H1 (cell line): ENCODE measurements around the gene GPR31. TPM values are rescaled to one million over a fixed set of nuclear protein-coding genes. Genes with fewer than 3 reads are reported as not detected.
A peak's percentile ranks its signal among the peaks of the same experiment; 100 is the strongest.

Experiments
- CTCF ChIA-PET: fragments of 300-600 bp; sonication (Branson Sonifier 250); formaldehyde crosslinking; loops from one replicate; lab custom pipeline; 2021; ENCODE audit not compliant: partially characterized antibody; lab: Charles Lee
- POLR2A ChIA-PET: fragments of 300-600 bp; sonication (Branson Sonifier 250); formaldehyde crosslinking; loops from one replicate; lab custom pipeline; 2021; ENCODE audit warnings: inconsistent platforms; ENCODE audit not compliant: partially characterized antibody; lab: Charles Lee
- DNase-seq, 2 experiments: peaks; one replicate each; pipeline versions ENCODE4 v3.0.0 to v3.0.0-alpha.2; 2010 to 2022; ENCODE audit warnings: low spot score in 2 of 2, low read depth in 1 of 2, mixed read lengths in 1 of 2
- FAIRE-seq: peaks from 2 replicates; lab custom pipeline; 2011; peaks lifted over from hg19 to GRCh38; lab: Jason Lieb, UNC
- H2AFZ ChIP-seq: 2 replicates; pipeline ENCODE4 v1.8.1; 2012; ENCODE audit warnings: low read length, inconsistent platforms
- H2AK5ac ChIP-seq: 2 replicates; pipeline ENCODE4 v1.6.1; 2013; ENCODE audit warnings: low read depth, low read length
- H2BK120ac ChIP-seq: replicated peaks from 2 replicates; pipeline ENCODE3; 2013; ENCODE audit warnings: low read depth, low read length, inconsistent platforms
- H2BK12ac ChIP-seq: 2 replicates; pipeline ENCODE4 v1.6.1; 2013; ENCODE audit warnings: low read depth, low read length
- H2BK15ac ChIP-seq: 2 replicates; pipeline ENCODE4 v1.6.1; 2013; ENCODE audit warnings: low read length
- H2BK20ac ChIP-seq: 2 replicates; pipeline ENCODE4 v1.6.1; 2013; ENCODE audit warnings: low read length
- H2BK5ac ChIP-seq: 2 replicates; pipeline ENCODE4 v1.6.1; 2013; ENCODE audit warnings: low read depth, low read length
- H3K14ac ChIP-seq: 2 replicates; pipeline ENCODE4 v1.6.1; 2013; ENCODE audit warnings: inconsistent platforms; ENCODE audit not compliant: insufficient read length
- H3K18ac ChIP-seq: 2 replicates; pipeline ENCODE4 v1.6.1; 2013; ENCODE audit warnings: low read length; ENCODE audit errors: extremely low read depth
- H3K23ac ChIP-seq: 2 replicates; pipeline ENCODE4 v1.6.1; 2013; ENCODE audit warnings: inconsistent platforms; ENCODE audit not compliant: insufficient read length
- H3K23me2 ChIP-seq: 2 replicates; pipeline ENCODE4 v1.6.1; 2013; ENCODE audit warnings: low read depth, low read length
- H3K27ac ChIP-seq: 2 replicates; pipeline ENCODE4 v1.6.1; 2011; ENCODE audit warnings: low read depth, low read length, inconsistent platforms
- H3K27me3 ChIP-seq, 4 experiments: replicated peaks in 1 of 4; 1 replicate in 1 of 4; 2 replicates in 3 of 4; pipeline versions ENCODE4 v1.6.1 to v1.8.1; 2011 to 2013; ENCODE audit warnings: low read length in 3 of 4, mild to moderate bottlenecking in 3 of 4, inconsistent platforms in 2 of 4, mixed read lengths in 2 of 4, moderate library complexity in 1 of 4; ENCODE audit not compliant: control insufficient read depth in 3 of 4, insufficient read depth in 3 of 4; ENCODE audit errors: extremely low read depth in 1 of 4
- H3K36me3 ChIP-seq, 4 experiments: 2 replicates each; pipeline versions ENCODE4 v1.6.1 to v1.8.1; 2011 to 2013; ENCODE audit warnings: mild to moderate bottlenecking in 4 of 4, low read length in 3 of 4, moderate library complexity in 2 of 4, control low read depth in 1 of 4, inconsistent platforms in 1 of 4; ENCODE audit not compliant: insufficient read depth in 4 of 4, control insufficient read depth in 2 of 4
- H3K4ac ChIP-seq: replicated peaks from 2 replicates; pipeline ENCODE3; 2013; ENCODE audit warnings: low read length, low read depth, mixed read lengths, inconsistent platforms; ENCODE audit not compliant: insufficient read length
- H3K4me1 ChIP-seq, 4 experiments: replicated peaks in 1 of 4; 1 replicate in 1 of 4; 2 replicates in 3 of 4; pipeline versions ENCODE4 v1.6.1 to v1.8.1; 2011 to 2013; ENCODE audit warnings: low read length in 3 of 4, inconsistent platforms in 2 of 4, mixed read lengths in 1 of 4; ENCODE audit not compliant: insufficient read depth in 4 of 4, control insufficient read depth in 3 of 4
- H3K4me2 ChIP-seq, 2 experiments: 2 replicates each; pipeline versions ENCODE4 v1.6.1 to v1.8.1; 2011 to 2013; ENCODE audit warnings: low read depth in 2 of 2, low read length in 2 of 2, control low read depth in 1 of 2, inconsistent platforms in 1 of 2, mild to moderate bottlenecking in 1 of 2; ENCODE audit not compliant: insufficient read depth in 1 of 2
- H3K4me3 ChIP-seq, 4 experiments: fragments of 200-600, 300-600 bp in 1 of 4; sonication (generic), shearing (Covaris generic), sonication (Bioruptor Twin) in 1 of 4; 2 replicates each; pipeline versions ENCODE4 v1.5.1 to v1.8.1; 2011 to 2016; ENCODE audit warnings: low read length in 4 of 4, low read depth in 3 of 4, control low read depth in 2 of 4, inconsistent platforms in 2 of 4, mild to moderate bottlenecking in 2 of 4, mixed read lengths in 1 of 4, moderate library complexity in 1 of 4; ENCODE audit not compliant: insufficient read depth in 2 of 4; ENCODE audit errors: extremely low read depth in 1 of 4
- H3K56ac ChIP-seq: replicated peaks from 2 replicates; pipeline ENCODE3; 2013; ENCODE audit warnings: low read depth, mild to moderate bottlenecking, mixed read lengths, low read length, inconsistent platforms; ENCODE audit not compliant: insufficient read length
- H3K79me1 ChIP-seq: 2 replicates; pipeline ENCODE4 v1.6.1; 2013; ENCODE audit warnings: low read depth, low read length, control low read depth
- H3K79me2 ChIP-seq, 2 experiments: 2 replicates each; pipeline versions ENCODE4 v1.6.1 to v1.8.1; 2012 to 2013; ENCODE audit warnings: low read length in 2 of 2, mild to moderate bottlenecking in 2 of 2, inconsistent platforms in 1 of 2; ENCODE audit not compliant: insufficient read depth in 2 of 2, control insufficient read depth in 1 of 2
- H3K9ac ChIP-seq, 4 experiments: replicated peaks in 1 of 4; 1 replicate in 1 of 4; 2 replicates in 3 of 4; pipeline versions ENCODE4 v1.6.1 to v1.8.1; 2011 to 2013; ENCODE audit warnings: low read depth in 3 of 4, low read length in 3 of 4, control low read depth in 2 of 4, mild to moderate bottlenecking in 2 of 4, moderate library complexity in 2 of 4, inconsistent platforms in 1 of 4; ENCODE audit errors: extremely low read depth in 1 of 4
- H3K9me3 ChIP-seq, 2 experiments: 2 replicates each; pipeline versions ENCODE4 v1.6.1 to v1.8.1; 2012 to 2013; ENCODE audit warnings: mild to moderate bottlenecking in 2 of 2, moderate library complexity in 2 of 2, control low read depth in 1 of 2, inconsistent platforms in 1 of 2, low read depth in 1 of 2, low read length in 1 of 2, mixed read lengths in 1 of 2; ENCODE audit not compliant: insufficient read depth in 2 of 2
- H4K20me1 ChIP-seq, 2 experiments: replicated peaks in 1 of 2; 2 replicates each; pipeline versions ENCODE3 to v1.8.1; 2011 to 2013; ENCODE audit warnings: inconsistent platforms in 2 of 2, low read length in 2 of 2, mild to moderate bottlenecking in 1 of 2; ENCODE audit not compliant: insufficient read depth in 2 of 2, control insufficient read depth in 1 of 2
- H4K5ac ChIP-seq: 2 replicates; pipeline ENCODE4 v1.6.1; 2013; ENCODE audit warnings: low read length, low read depth, mixed read lengths, inconsistent platforms; ENCODE audit not compliant: insufficient read length
- H4K8ac ChIP-seq: 2 replicates; pipeline ENCODE4 v1.8.0; 2013; ENCODE audit warnings: mild to moderate bottlenecking, moderate library complexity, low read length, inconsistent platforms; ENCODE audit not compliant: insufficient read depth; ENCODE audit errors: extremely low read depth
- H4K91ac ChIP-seq: replicated peaks from 2 replicates; pipeline ENCODE3; 2013; ENCODE audit warnings: low read length, mixed read lengths, inconsistent platforms; ENCODE audit not compliant: insufficient read length
- BACH1 ChIP-seq: IDR thresholded peaks from 2 replicates; pipeline ENCODE4 v1.6.1; 2012; ENCODE audit warnings: low read length, improper control_type of control experiment
- FOSL1 ChIP-seq: IDR thresholded peaks from 2 replicates; pipeline ENCODE4 v1.6.1; 2011; ENCODE audit warnings: mild to moderate bottlenecking, low read depth, low read length, moderate library complexity; ENCODE audit not compliant: insufficient read depth
- GABPA ChIP-seq: IDR thresholded peaks from 2 replicates; pipeline ENCODE4 v1.6.1; 2011; ENCODE audit warnings: mild to moderate bottlenecking, low read length, moderate library complexity, borderline replicate concordance; ENCODE audit not compliant: insufficient read depth
- MAX ChIP-seq: IDR thresholded peaks from 2 replicates; pipeline ENCODE4 v1.6.1; 2012; ENCODE audit warnings: inconsistent platforms
- TEAD4 ChIP-seq: IDR thresholded peaks from 2 replicates; pipeline ENCODE4 v1.6.1; 2012; ENCODE audit warnings: low read depth, low read length, inconsistent platforms, mixed read lengths
- WGBS, 2 experiments: shearing (Covaris generic) in 1 of 2; methylation state at CpG; one replicate each; pipeline versions ENCODE4 v1.1.6 to v1.1.7; 2013 to 2015; ENCODE audit warnings: low lambda C conversion rate in 2 of 2, mixed read lengths in 2 of 2, inconsistent platforms in 1 of 2, low coverage in 1 of 2, missing lambda C conversion rate in 1 of 2; ENCODE audit not compliant: insufficient replicate concordance in 2 of 2, insufficient coverage in 1 of 2, insufficient read length in 1 of 2; ENCODE audit errors: extremely low coverage in 1 of 2, missing lambda C conversion rate in 1 of 2; 5-methylcytosine and 5-hydroxymethylcytosine counted together
- polyA plus RNA-seq, 7 experiments: library from polyadenylated mRNA; depleted of rRNA in 3 of 7; stranded (reverse) in 5 of 7; unstranded in 2 of 7; fragments of >200 nt in 5 of 7; fragments of 200-250 nt in 2 of 7; gene quantifications; 1 replicate in 5 of 7; 2 replicates in 1 of 7; 4 replicates in 1 of 7; pipeline versions ENCODE4 v1.2.1 to v1.2.3, GENCODE V29; 2011 to 2013; ENCODE audit warnings: missing spikeins in 2 of 7, mixed read lengths in 2 of 7
- total RNA-seq: library from RNA; stranded (reverse); fragmentation: NEBNext Ultra II Directional; extraction: Animal tissue kit (Norgen Biotek cat#: 25700); gene quantifications from 2 replicates; pipeline ENCODE4 v1.2.1, GENCODE V29; 2021

Gene GPR31
- total and polyA plus RNA-seq, 2 of the 8 experiments (the other 6 are each of a cell fraction or from before 2014, with no cell fraction given): not detected

GRCh38 chr6:167161851-167162467, 4.2 kb upstream of the GPR31 start:
- Histone ChIP-seq H3K9ac (no peak overlapping the region), H3K14ac (no peak overlapping the region), H2AFZ (no peak overlapping the region), H2BK15ac (peak overlapping the region; percentile 84), H2AK5ac (peak overlapping the region; percentile 79), H3K36me3 (no peaks in the 10 kb centered on the region), H3K4me3 (no peak overlapping the region), H2BK5ac (peak overlapping the region; percentile 97; the same call in 1 of the 2 replicates), H4K20me1 (no peaks in the 10 kb centered on the region), H4K91ac (peak overlapping the region; percentile 99), H2BK12ac (peak overlapping the region; percentile 97), H3K23me2 (no peaks in the 10 kb centered on the region), H3K4ac (peak overlapping the region; percentile 61), H3K4me1 (peaks cover 8 to 27% (median 22%) of the 10 kb centered on the region in 4 experiments), H3K27ac (no peak overlapping the region), H2BK120ac (peak overlapping the region; percentile 98), H4K5ac (peak overlapping the region; percentile 40), H3K23ac (no peak overlapping the region), H3K79me1 (no peaks in the 10 kb centered on the region), H3K18ac (peak overlapping the region; percentile 91), H4K8ac (no peak overlapping the region), H2BK20ac (peak overlapping the region; percentile 97), H3K56ac (no peak overlapping the region), H3K27me3 (no peaks in the 10 kb centered on the region; a peak in 1 of 7 replicates), H3K4me2 (no peak overlapping the region), H3K79me2 (no peaks in the 10 kb centered on the region), H3K9me3 (no peaks in the 10 kb centered on the region; a peak in 1 of 4 replicates)
- no peak for TF ChIP-seq GABPA
- TF ChIP-seq BACH1: no peak
- TF ChIP-seq MAX: no peak
- no peak for TF ChIP-seq TEAD4
- no peak for TF ChIP-seq FOSL1
- ChIA-PET POLR2A (interaction anchor here (2.4 kb wide), 1 partner anchor 15 kb away, joined by 14 read pairs; no protein-coding TSS in a partner anchor), CTCF (interaction anchor here (0.6 to 3.0 kb wide), 6 partner anchors 10 to 1525 kb away, joined by 3 to 13 read pairs (median 6); no protein-coding TSS in a partner anchor)
- WGBS, 2 experiments: 85% methylated on average over 5 of the region's 5 CpGs; no CpG with 5 or more reads in 1 of the 2 experiments
- FAIRE-seq: no peak
- no peak for DNase-seq
